Measurements from ENCODE around the gene TRIM67.
A peak's percentile ranks its signal among the peaks of the same experiment; 100 is the strongest.

The TRIM67 gene

GRCh38 chr1:231240531-231240882, 78.6 kb downstream of the TRIM67 start:
- FAIRE-seq (no peak), DNase-seq (ENCODE audit: insufficient read length, low spot score) (no peak)
- no peak for TF ChIP-seq TAF1 (IDR thresholded peaks at IDR 0.05; ENCODE audit: low read depth, low read length)
- no peak for TF ChIP-seq POU2F2 (IDR thresholded peaks at IDR 0.05; ENCODE audit: low read depth, low read length)
- TF ChIP-seq SPI1 (IDR thresholded peaks at IDR 0.05; ENCODE audit: low read depth, low read length) = no peak
- no peak for TF ChIP-seq POLR2AphosphoS5 (IDR thresholded peaks at IDR 0.05; ENCODE audit: low read depth, low read length)
- TF ChIP-seq POLR2A (IDR thresholded peaks at IDR 0.05; ENCODE audit: low read depth, low read length) = no peak
- TF ChIP-seq PAX5 (IDR thresholded peaks at IDR 0.05; ENCODE audit: insufficient read depth, low read length, severe bottlenecking) = no peak

GRCh38 chr1:231240883-231241735, 79.3 kb downstream of the TRIM67 start, which contains the start of gene GNPAT:
TSS of gene GNPAT (plus strand) at chr1:231241212. CDS start at chr1:231241379, 167 bp downstream.
- peak; percentile 71 for FAIRE-seq
- no peak for TF ChIP-seq PAX5 (IDR thresholded peaks at IDR 0.05; ENCODE audit: insufficient read depth, low read length, severe bottlenecking)
- peak; percentile 68 for TF ChIP-seq POU2F2 (IDR thresholded peaks at IDR 0.05; ENCODE audit: low read depth, low read length)
- peak; percentile 96 for TF ChIP-seq POLR2AphosphoS5 (IDR thresholded peaks at IDR 0.05; ENCODE audit: low read depth, low read length)
- TF ChIP-seq POLR2A (IDR thresholded peaks at IDR 0.05; ENCODE audit: low read depth, low read length) = peak; percentile 96
- 0 out of 2 replicates have a peak, but pooled peaks have one; percentile 2 for TF ChIP-seq SPI1 (IDR thresholded peaks at IDR 0.05; ENCODE audit: low read depth, low read length)
- peak; percentile 95 for TF ChIP-seq TAF1 (IDR thresholded peaks at IDR 0.05; ENCODE audit: low read depth, low read length)
- DNase-seq (ENCODE audit: insufficient read length, low spot score) = peak; percentile 88

- DNase-seq (ENCODE audit: insufficient read length, low spot score) = peak; percentile 32
- no peak for FAIRE-seq
- TF ChIP-seq POU2F2 (IDR thresholded peaks at IDR 0.05; ENCODE audit: low read depth, low read length) (no peak), SPI1 (IDR thresholded peaks at IDR 0.05; ENCODE audit: low read depth, low read length) (peak; percentile 10; the same call in 1 of the 2 replicates)
Measured at GRCh38 chr1:231241750-231242149, 79.9 kb downstream of the TRIM67 start.

- no peak for TF ChIP-seq POU2F2 (IDR thresholded peaks at IDR 0.05; ENCODE audit: low read depth, low read length)
- no peak for TF ChIP-seq SPI1 (IDR thresholded peaks at IDR 0.05; ENCODE audit: low read depth, low read length)
- no peak for TF ChIP-seq POLR2A (IDR thresholded peaks at IDR 0.05; ENCODE audit: low read depth, low read length)
- no peak for TF ChIP-seq POLR2AphosphoS5 (IDR thresholded peaks at IDR 0.05; ENCODE audit: low read depth, low read length)
- TF ChIP-seq PAX5 (IDR thresholded peaks at IDR 0.05; ENCODE audit: insufficient read depth, low read length, severe bottlenecking) = no peak
- no peak for TF ChIP-seq TAF1 (IDR thresholded peaks at IDR 0.05; ENCODE audit: low read depth, low read length)
- FAIRE-seq (peak; percentile 54), DNase-seq (ENCODE audit: insufficient read length, low spot score) (no peak)
Measured at GRCh38 chr1:231242516-231243198, 80.8 kb downstream of the TRIM67 start.

GRCh38 chr1:231248778-231249177, 86.9 kb downstream of the TRIM67 start:
- TF ChIP-seq TAF1 (IDR thresholded peaks at IDR 0.05; ENCODE audit: low read depth, low read length) = no peak
- TF ChIP-seq POU2F2 (IDR thresholded peaks at IDR 0.05; ENCODE audit: low read depth, low read length) = no peak
- no peak for TF ChIP-seq POLR2AphosphoS5 (IDR thresholded peaks at IDR 0.05; ENCODE audit: low read depth, low read length)
- no peak for TF ChIP-seq SPI1 (IDR thresholded peaks at IDR 0.05; ENCODE audit: low read depth, low read length)
- no peak for TF ChIP-seq POLR2A (IDR thresholded peaks at IDR 0.05; ENCODE audit: low read depth, low read length)
- TF ChIP-seq PAX5 (IDR thresholded peaks at IDR 0.05; ENCODE audit: insufficient read depth, low read length, severe bottlenecking) = no peak

GRCh38 chr1:231252336-231252735, 90.5 kb downstream of the TRIM67 start:
- no peak for DNase-seq (ENCODE audit: insufficient read length, low spot score)
- TF ChIP-seq SPI1 (IDR thresholded peaks at IDR 0.05; ENCODE audit: low read depth, low read length) (no peak), TAF1 (IDR thresholded peaks at IDR 0.05; ENCODE audit: low read depth, low read length) (no peak), POLR2A (IDR thresholded peaks at IDR 0.05; ENCODE audit: low read depth, low read length) (no peak), POLR2AphosphoS5 (IDR thresholded peaks at IDR 0.05; ENCODE audit: low read depth, low read length) (no peak), POU2F2 (IDR thresholded peaks at IDR 0.05; ENCODE audit: low read depth, low read length) (no peak), PAX5 (IDR thresholded peaks at IDR 0.05; ENCODE audit: insufficient read depth, low read length, severe bottlenecking) (no peak)
- FAIRE-seq = no peak

More at GRCh38 chr1:231248778-231249177, 86.9 kb downstream of the TRIM67 start:
- FAIRE-seq = no peak
- DNase-seq (ENCODE audit: insufficient read length, low spot score) = no peak

- TF ChIP-seq POLR2AphosphoS5 (IDR thresholded peaks at IDR 0.05; ENCODE audit: low read depth, low read length) (no peak), POU2F2 (IDR thresholded peaks at IDR 0.05; ENCODE audit: low read depth, low read length) (no peak), TAF1 (IDR thresholded peaks at IDR 0.05; ENCODE audit: low read depth, low read length) (no peak), SPI1 (IDR thresholded peaks at IDR 0.05; ENCODE audit: low read depth, low read length) (no peak), PAX5 (IDR thresholded peaks at IDR 0.05; ENCODE audit: insufficient read depth, low read length, severe bottlenecking) (no peak), POLR2A (IDR thresholded peaks at IDR 0.05; ENCODE audit: low read depth, low read length) (no peak)
- FAIRE-seq (no peak), DNase-seq (ENCODE audit: insufficient read length, low spot score) (no peak)
Measured at GRCh38 chr1:231260351-231260750, 98.5 kb downstream of the TRIM67 start.

- DNase-seq (ENCODE audit: insufficient read length, low spot score) (no peak), FAIRE-seq (no peak)
- no peak for TF ChIP-seq POU2F2 (IDR thresholded peaks at IDR 0.05; ENCODE audit: low read depth, low read length)
- TF ChIP-seq PAX5 (IDR thresholded peaks at IDR 0.05; ENCODE audit: insufficient read depth, low read length, severe bottlenecking) = no peak
- TF ChIP-seq POLR2A (IDR thresholded peaks at IDR 0.05; ENCODE audit: low read depth, low read length) = no peak
- TF ChIP-seq POLR2AphosphoS5 (IDR thresholded peaks at IDR 0.05; ENCODE audit: low read depth, low read length) = no peak
- no peak for TF ChIP-seq TAF1 (IDR thresholded peaks at IDR 0.05; ENCODE audit: low read depth, low read length)
- no peak for TF ChIP-seq SPI1 (IDR thresholded peaks at IDR 0.05; ENCODE audit: low read depth, low read length)
Measured at GRCh38 chr1:231264642-231265041, 102.8 kb downstream of the TRIM67 start.

- TF ChIP-seq POLR2AphosphoS5 (IDR thresholded peaks at IDR 0.05; ENCODE audit: low read depth, low read length) = no peak
- TF ChIP-seq PAX5 (IDR thresholded peaks at IDR 0.05; ENCODE audit: insufficient read depth, low read length, severe bottlenecking) = no peak
- no peak for TF ChIP-seq SPI1 (IDR thresholded peaks at IDR 0.05; ENCODE audit: low read depth, low read length)
- no peak for TF ChIP-seq TAF1 (IDR thresholded peaks at IDR 0.05; ENCODE audit: low read depth, low read length)
- no peak for TF ChIP-seq POLR2A (IDR thresholded peaks at IDR 0.05; ENCODE audit: low read depth, low read length)
- no peak for TF ChIP-seq POU2F2 (IDR thresholded peaks at IDR 0.05; ENCODE audit: low read depth, low read length)
- FAIRE-seq = no peak
Measured at GRCh38 chr1:231265379-231265778, 103.5 kb downstream of the TRIM67 start.

More at GRCh38 chr1:231265379-231265778, 103.5 kb downstream of the TRIM67 start:
- DNase-seq (ENCODE audit: insufficient read length, low spot score) = no peak
